HepG2 (cell line): ENCODE results near the gene CDC20. TPM values are rescaled to one million over a fixed set of nuclear protein-coding genes. Genes with fewer than 3 reads are reported as not detected.

ENCODE experiments used
- ATAC-seq: fragments of 200-7000 bp; cut with Tn5 transposase; 3 replicates; pipeline ENCODE4 v1.9.1; 2020; ENCODE audit warnings: mild to moderate bottlenecking, moderate library complexity
- BruUV-seq: library from RNA; stranded (reverse); fragments of 400-500 nt; replicated peaks from 2 replicates; lab custom pipeline; 2021; lab: Mats Ljungman, UMichigan
- CTCF ChIA-PET: fragments of 300-600 bp; formaldehyde crosslinking; extraction: SDS; loops from one replicate; lab custom pipeline; 2021; ENCODE audit warnings: low total read pairs, inconsistent platforms, low intra/inter-chr PET ratio; lab: Yijun Ruan, JAX
- POLR2A ChIA-PET: fragments of 350-600 bp; sonication (Branson Sonifier 250); formaldehyde crosslinking; loops from one replicate; lab custom pipeline; 2020; ENCODE audit warnings: antibody characterized with exemption, inconsistent platforms; lab: Yijun Ruan, JAX
- DNase-seq: peaks from one replicate; pipeline ENCODE4 v3.0.0-alpha.2; 2015; ENCODE audit warnings: low spot score
- FAIRE-seq: peaks from 3 replicates; lab custom pipeline; 2011; peaks lifted over from hg19 to GRCh38; lab: Jason Lieb, UNC
- H2AFZ ChIP-seq: one replicate; pipeline ENCODE4 v1.6.1; 2011; ENCODE audit warnings: low read length, inconsistent platforms
- H3K27ac ChIP-seq: fragments of 300-600 bp; 3 replicates; pipeline ENCODE4 v1.8.0; 2011; ENCODE audit warnings: mixed run types, mild to moderate bottlenecking, mixed read lengths, low read length, inconsistent platforms; ENCODE audit not compliant: insufficient read depth; ENCODE audit errors: extremely low read length
- H3K27me3 ChIP-seq, 2 experiments: fragments of 200-600 bp in 1 of 2; 2 replicates in 1 of 2; 3 replicates in 1 of 2; pipeline versions ENCODE4 v1.6.0 to v1.8.0; 2011; ENCODE audit warnings: low read length in 2 of 2, mild to moderate bottlenecking in 2 of 2, moderate library complexity in 2 of 2, inconsistent platforms in 1 of 2; ENCODE audit not compliant: insufficient read depth in 2 of 2, control insufficient read depth in 1 of 2
- H3K36me3 ChIP-seq, 2 experiments: fragments of 200-600 bp in 1 of 2; replicated peaks in 1 of 2; 2 replicates in 1 of 2; 3 replicates in 1 of 2; pipeline versions ENCODE4 v1.5.1 to v1.8.0; 2011; ENCODE audit warnings: low read length in 2 of 2, inconsistent platforms in 1 of 2; ENCODE audit not compliant: insufficient read depth in 2 of 2, control insufficient read depth in 1 of 2
- H3K4me1 ChIP-seq: 2 replicates; pipeline ENCODE4 v1.5.1; 2012; ENCODE audit warnings: low read length, inconsistent platforms; ENCODE audit not compliant: insufficient read depth
- H3K4me2 ChIP-seq: 2 replicates; pipeline ENCODE4 v1.6.0; 2011; ENCODE audit warnings: low read depth, low read length, inconsistent platforms
- H3K4me3 ChIP-seq, 3 experiments: fragments of 200-600 bp in 1 of 3; sonication (generic), shearing (Covaris generic) in 1 of 3; replicated peaks in 1 of 3; 2 replicates each; pipeline ENCODE4 v1.5.1; 2011 to 2016; ENCODE audit warnings: low read length in 3 of 3, inconsistent platforms in 2 of 3, low read depth in 2 of 3, mild to moderate bottlenecking in 2 of 3, control low read depth in 1 of 3, mixed read lengths in 1 of 3; ENCODE audit not compliant: insufficient read depth in 1 of 3
- H3K79me2 ChIP-seq: one replicate; pipeline ENCODE4 v1.6.1; 2011; ENCODE audit warnings: low read length, inconsistent platforms; ENCODE audit not compliant: insufficient read depth
- H3K9ac ChIP-seq: 2 replicates; pipeline ENCODE4 v1.6.0; 2011; ENCODE audit warnings: mild to moderate bottlenecking, low read depth, low read length, inconsistent platforms; ENCODE audit not compliant: insufficient read depth
- H3K9me3 ChIP-seq: 2 replicates; pipeline ENCODE4 v1.5.1; 2012; ENCODE audit warnings: mild to moderate bottlenecking, low read length
- H4K20me1 ChIP-seq: 2 replicates; pipeline ENCODE4 v1.6.0; 2011; ENCODE audit warnings: inconsistent platforms, mild to moderate bottlenecking, low read length, moderate library complexity; ENCODE audit not compliant: insufficient read depth
- HDAC1 ChIP-seq: sonication (generic); formaldehyde crosslinking; IDR thresholded peaks from 2 replicates; pipeline ENCODE4 v1.5.1; 2020; ENCODE audit warnings: mild to moderate bottlenecking, missing genetic modification reagents
- MED8 ChIP-seq: sonication (generic); formaldehyde crosslinking; IDR thresholded peaks from 2 replicates; pipeline ENCODE4 v1.8.1; 2023; ENCODE audit warnings: mild to moderate bottlenecking, missing genetic modification reagents; ENCODE audit not compliant: insufficient replicate concordance
- NR2F1 ChIP-seq, 2 experiments: fragments of 450-650 bp in 1 of 2; formaldehyde crosslinking in 1 of 2; IDR thresholded peaks; 2 replicates each; pipeline versions ENCODE4 v1.5.0 to v1.6.1; 2016 to 2020; ENCODE audit warnings: mild to moderate bottlenecking in 1 of 2, missing compliant biosample characterization in 1 of 2, missing genetic modification reagents in 1 of 2, moderate library complexity in 1 of 2
- PHF5A ChIP-seq: IDR thresholded peaks from one replicate; pipeline ENCODE4 v1.6.1; 2018; ENCODE audit warnings: low read depth, missing genetic modification reagents; ENCODE audit not compliant: unreplicated experiment
- ZNF292 ChIP-seq: sonication (generic); formaldehyde crosslinking; IDR thresholded peaks from 2 replicates; pipeline ENCODE4 v1.8.1; 2022; ENCODE audit warnings: mild to moderate bottlenecking, low read depth, missing genetic modification reagents, borderline replicate concordance
- ZNF350 ChIP-seq: sonication (generic); formaldehyde crosslinking; IDR thresholded peaks from 2 replicates; pipeline ENCODE4 v1.4.0; 2020; ENCODE audit warnings: mild to moderate bottlenecking, low read depth, missing genetic modification reagents, borderline replicate concordance
- ZNF782 ChIP-seq: sonication (generic); formaldehyde crosslinking; IDR thresholded peaks from 2 replicates; pipeline ENCODE4 v1.4.0; 2020; ENCODE audit warnings: missing genetic modification reagents, mild to moderate bottlenecking, borderline replicate concordance
- ZSCAN25 ChIP-seq: sonication (generic); formaldehyde crosslinking; IDR thresholded peaks from 2 replicates; pipeline ENCODE4 v1.8.0; 2022; ENCODE audit warnings: mild to moderate bottlenecking, missing genetic modification reagents
- ZSCAN29 ChIP-seq: sonication (generic); formaldehyde crosslinking; conservative IDR thresholded peaks from 2 replicates; pipeline ENCODE4 v1.4.0; 2020; ENCODE audit warnings: mild to moderate bottlenecking, missing genetic modification reagents
- WGBS: methylation state at CpG from one replicate; pipeline ENCODE4 v1.1.6; 2017; ENCODE audit warnings: low lambda C conversion rate; 5-methylcytosine and 5-hydroxymethylcytosine counted together
- in situ Hi-C: cut with HindIII; loops from 2 replicates; pipeline ENCODE4 v1.10.0; 2017; ENCODE audit warnings: low pct_unique_long_range_greater_than_20kb; ENCODE audit not compliant: extremely low pct_ligation_motif_present
- intact Hi-C: fragments of 100-400 bp; cut with micrococcal nuclease; formaldehyde crosslinking; loops from one replicate; pipeline ENCODE4 v1.10.0; 2022; ENCODE audit not compliant: unreplicated experiment
- polyA plus RNA-seq, 8 experiments: library from polyadenylated mRNA; depleted of rRNA in 3 of 8; stranded (reverse) in 7 of 8; unstranded in 1 of 8; fragments of >200 nt; fragmentation: Illumina TruSeq in 4 of 8; extraction: Trizol in 4 of 8; gene quantifications; 2 replicates each; pipeline versions ENCODE4 v1.2.1 to v1.2.3, GENCODE V29; 2011 to 2016; ENCODE audit warnings: low read depth in 4 of 8, missing spikeins in 1 of 8, mixed read lengths in 1 of 8; ENCODE audit not compliant: insufficient read depth in 1 of 8
- total RNA-seq, 5 experiments: library from RNA; depleted of rRNA; stranded (reverse); fragments of >200 nt; fragmentation: Illumina TruSeq; extraction: Trizol; gene quantifications; 2 replicates each; pipeline ENCODE4 v1.2.3, GENCODE V29; 2016; ENCODE audit warnings: low read depth in 1 of 5
- TF ChIP-seq, protein P1 (sequence below): sonication (generic); formaldehyde crosslinking; IDR thresholded peaks from 2 replicates; pipeline ENCODE4 v1.9.0; 2021; ENCODE audit warnings: missing genetic modification reagents, mild to moderate bottlenecking, borderline replicate concordance
- TF ChIP-seq, protein P2 (sequence below): sonication (generic); formaldehyde crosslinking; IDR thresholded peaks from 2 replicates; pipeline ENCODE4 v1.4.0; 2020; ENCODE audit warnings: missing genetic modification reagents; ENCODE audit errors: not compliant biosample characterization

CDC20 gene
- total and polyA plus RNA-seq, 2 of the 13 experiments (the other 11 are each of a cell fraction or from before 2014, with no cell fraction given), result 57.9 to 90.0 TPM

DNA sequence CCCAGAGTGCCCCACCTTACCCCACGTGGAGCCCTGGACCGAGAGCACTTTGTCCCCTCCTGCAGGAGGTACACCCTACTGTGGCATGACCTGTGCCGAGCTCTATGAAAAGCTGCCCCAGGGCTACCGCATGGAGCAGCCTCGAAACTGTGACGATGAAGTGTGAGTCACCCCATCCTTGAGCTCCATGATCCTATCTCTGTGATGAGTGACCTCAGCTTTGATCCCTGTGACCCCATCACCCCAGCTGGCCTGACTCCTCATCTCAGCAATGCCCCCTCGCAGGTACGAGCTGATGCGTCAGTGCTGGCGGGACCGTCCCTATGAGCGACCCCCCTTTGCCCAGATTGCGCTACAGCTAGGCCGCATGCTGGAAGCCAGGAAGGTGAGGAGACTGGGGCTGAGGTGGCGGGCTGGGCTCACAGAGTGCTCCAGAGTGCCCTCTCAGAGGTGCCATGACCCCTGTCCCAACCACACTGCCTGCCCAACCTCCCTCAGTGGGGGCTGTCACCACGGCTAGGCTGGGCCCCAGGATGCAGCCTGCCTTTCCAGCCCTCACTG is 37.4 kb upstream of the CDC20 start (continued):
- TF ChIP-seq PHF5A (CRISPR knock-in tag), result no peak
- TF ChIP-seq ZNF292 (CRISPR knock-in tag), result no peak
- TF ChIP-seq, protein P1, sequence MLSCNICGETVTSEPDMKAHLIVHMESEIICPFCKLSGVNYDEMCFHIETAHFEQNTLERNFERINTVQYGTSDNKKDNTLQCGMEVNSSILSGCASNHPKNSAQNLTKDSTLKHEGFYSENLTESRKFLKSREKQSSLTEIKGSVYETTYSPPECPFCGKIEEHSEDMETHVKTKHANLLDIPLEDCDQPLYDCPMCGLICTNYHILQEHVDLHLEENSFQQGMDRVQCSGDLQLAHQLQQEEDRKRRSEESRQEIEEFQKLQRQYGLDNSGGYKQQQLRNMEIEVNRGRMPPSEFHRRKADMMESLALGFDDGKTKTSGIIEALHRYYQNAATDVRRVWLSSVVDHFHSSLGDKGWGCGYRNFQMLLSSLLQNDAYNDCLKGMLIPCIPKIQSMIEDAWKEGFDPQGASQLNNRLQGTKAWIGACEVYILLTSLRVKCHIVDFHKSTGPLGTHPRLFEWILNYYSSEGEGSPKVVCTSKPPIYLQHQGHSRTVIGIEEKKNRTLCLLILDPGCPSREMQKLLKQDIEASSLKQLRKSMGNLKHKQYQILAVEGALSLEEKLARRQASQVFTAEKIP, result no peak
- TF ChIP-seq MED8 (CRISPR knock-in tag), result no peak

DNA sequence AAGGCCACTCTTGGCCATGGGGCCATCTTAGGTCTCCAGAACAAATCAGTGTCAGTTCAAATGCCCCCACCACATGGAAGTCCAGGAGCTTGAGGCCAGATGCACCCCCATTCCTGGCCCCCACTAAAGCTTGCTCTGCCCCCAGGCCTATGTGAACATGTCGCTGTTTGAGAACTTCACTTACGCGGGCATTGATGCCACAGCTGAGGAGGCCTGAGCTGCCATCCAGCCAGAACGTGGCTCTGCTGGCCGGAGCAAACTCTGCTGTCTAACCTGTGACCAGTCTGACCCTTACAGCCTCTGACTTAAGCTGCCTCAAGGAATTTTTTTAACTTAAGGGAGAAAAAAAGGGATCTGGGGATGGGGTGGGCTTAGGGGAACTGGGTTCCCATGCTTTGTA is 36.3 kb upstream of the CDC20 start:
- BruUV-seq, result no TSS peak
- H3K9ac ChIP-seq, result no peak overlapping the region
- H3K79me2 ChIP-seq, result no peaks in the 10 kb centered on the region
- H3K27ac ChIP-seq, result no peak overlapping the region
- H3K4me1 ChIP-seq, result peaks cover 8% of the 10 kb centered on the region
- ChIA-PET CTCF (no interaction called here), POLR2A (no interaction called here)
- TF ChIP-seq ZNF782 (CRISPR knock-in tag), result no peak
- TF ChIP-seq HDAC1 (CRISPR knock-in tag), result no peak
- TF ChIP-seq ZSCAN29 (CRISPR knock-in tag), result no peak
- no peak for TF ChIP-seq ZNF350
- no peak for TF ChIP-seq ZSCAN25 (CRISPR knock-in tag)
- no peak for TF ChIP-seq NR2F1 (CRISPR knock-in tag; IDR thresholded peaks at IDR 0.05)
- TF ChIP-seq, protein P2, sequence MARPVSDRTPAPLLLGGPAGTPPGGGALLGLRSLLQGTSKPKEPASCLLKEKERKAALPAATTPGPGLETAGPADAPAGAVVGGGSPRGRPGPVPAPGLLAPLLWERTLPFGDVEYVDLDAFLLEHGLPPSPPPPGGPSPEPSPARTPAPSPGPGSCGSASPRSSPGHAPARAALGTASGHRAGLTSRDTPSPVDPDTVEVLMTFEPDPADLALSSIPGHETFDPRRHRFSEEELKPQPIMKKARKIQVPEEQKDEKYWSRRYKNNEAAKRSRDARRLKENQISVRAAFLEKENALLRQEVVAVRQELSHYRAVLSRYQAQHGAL (CRISPR knock-in tag), result no peak
- ATAC-seq (no peak), DNase-seq (no peak), FAIRE-seq (no peak)
- in situ Hi-C loops (no loop called here), intact Hi-C loops (no loop called here)
- H3K9me3 ChIP-seq, result no peaks in the 10 kb centered on the region
- H3K4me3 ChIP-seq, result no peak overlapping the region
- no peaks in the 10 kb centered on the region for H3K36me3 ChIP-seq
- H3K27me3 ChIP-seq, result peaks cover 5 to 20% of the 10 kb centered on the region in 2 experiments; a peak in 4 of 5 replicates
- WGBS, result 71% methylated on average over 5 of the region's 5 CpGs
- H2AFZ ChIP-seq, result no peak overlapping the region
- H4K20me1 ChIP-seq, result no peaks in the 10 kb centered on the region
- no peak overlapping the region for H3K4me2 ChIP-seq
